Adrenal gland (tissue), 12 donors: ENCODE results near the gene CABYR. TPM values are rescaled to one million over a fixed set of nuclear protein-coding genes. Genes with fewer than 3 reads are reported as not detected.
A peak's percentile ranks its signal among the peaks of the same experiment; 100 is the strongest.

Experiments used
- DNase-seq, 7 donors: peaks; one replicate each; pipeline ENCODE4 v3.0.0-alpha.2; 2019 to 2020
- H3K27ac ChIP-seq, 5 donors: fragments of 200-600 bp; sonication (generic) in 4 of 5; 1 replicate in 3 of 5; 2 replicates in 2 of 5; pipeline versions ENCODE4 v1.5.1 to v1.8.0; 2016 to 2020; ENCODE audit warnings: mild to moderate bottlenecking in 1 of 5
- H3K27me3 ChIP-seq: fragments of 200-600 bp; 2 replicates; pipeline ENCODE4 v1.8.0; 2021
- H3K36me3 ChIP-seq, 2 donors: fragments of 200-600 bp; replicated peaks in 1 of 2; 1 replicate in 1 of 2; 2 replicates in 1 of 2; pipeline versions ENCODE4 v1.5.1 to v1.8.0; 2018 to 2022
- H3K4me1 ChIP-seq, 2 donors: fragments of 200-600 bp; replicated peaks in 1 of 2; 1 replicate in 1 of 2; 2 replicates in 1 of 2; pipeline versions ENCODE4 v1.5.1 to v1.8.0; 2018 to 2021
- H3K4me3 ChIP-seq, 4 donors: fragments of 200-600 bp; sonication (generic) in 3 of 4; one replicate each; pipeline ENCODE4 v1.5.1; 2016 to 2018
- H3K9me3 ChIP-seq, 3 donors: fragments of 200-600 bp; sonication (generic) in 1 of 3; replicated peaks in 1 of 3; 1 replicate in 2 of 3; 2 replicates in 1 of 3; pipeline versions ENCODE4 v1.5.1 to v1.8.0; 2016 to 2021
- POLR2A ChIP-seq, 2 donors: fragments of 450-650 bp; IDR thresholded peaks; one replicate each; pipeline ENCODE4 v1.6.1; 2017; ENCODE audit warnings: antibody characterized with exemption in 2 of 2, mild to moderate bottlenecking in 2 of 2, moderate library complexity in 1 of 2
- WGBS, 4 donors: extraction: QIAGEN DNeasy Blood & Tissue Kit in 2 of 4; methylation state at CpG; one replicate each; pipeline versions ENCODE4 v1.1.5 to v1.1.7; 2013 to 2017; 5-methylcytosine and 5-hydroxymethylcytosine counted together
- intact Hi-C, 2 donors: fragments of 100-400 bp; cut with DNase I; formaldehyde crosslinking; loops; one replicate each; pipeline versions ENCODE4 v1.14.1 to v1.15.0; 2022 to 2023
- polyA plus RNA-seq, 3 donors: library from polyadenylated mRNA; stranded (reverse); fragments of 200-250 nt in 2 of 3; fragments of 350-450 nt in 1 of 3; fragmentation: Illumina TruSeq in 1 of 3; extraction: RNeasy Lipid Tissue Mini Kit (QIAGEN cat#74804) in 1 of 3; gene quantifications; one replicate each; pipeline ENCODE4 v1.2.3, GENCODE V29; 2013 to 2014
- total RNA-seq, 9 donors: library from RNA; depleted of rRNA in 4 of 9; stranded (reverse); fragments of >200 nt in 4 of 9; fragments of 120-200 nt in 1 of 9; fragmentation: NEBNext Ultra II Directional in 1 of 9; extraction: Animal tissue kit (Norgen Biotek cat#: 25700) in 1 of 9; gene quantifications; one replicate each; pipeline versions ENCODE4 v1.1.0 to v1.2.4, GENCODE V29; 2013 to 2023
- TF ChIP-seq, protein P1 (sequence below), 6 experiments: fragments of 450-650 bp in 4 of 6; fragments of 200-600 bp in 2 of 6; sonication (generic) in 1 of 6; IDR thresholded peaks; 1 replicate in 5 of 6; 2 replicates in 1 of 6; pipeline versions ENCODE4 v1.5.1 to v1.8.0; 2016 to 2021; ENCODE audit warnings: antibody characterized with exemption in 6 of 6, mild to moderate bottlenecking in 2 of 6, moderate library complexity in 1 of 6
- donor health status: healthy with polysubstance abuse.
- donor health status: Bipolar disorder and iron deficiency.
- donor health status: DM: yes; HTN: yes; CAD: no.
- donor health status: DM: no; HTN: no; CAD: no.
- donor health status: DM: no; HTN: no; CAD: no.
- donor health status: DM: yes; HTN: yes; CAD: no.

The CABYR gene
- total and polyA plus RNA-seq, 12 donors = 1.1 to 9.6 (median 3.6) TPM

DNA sequence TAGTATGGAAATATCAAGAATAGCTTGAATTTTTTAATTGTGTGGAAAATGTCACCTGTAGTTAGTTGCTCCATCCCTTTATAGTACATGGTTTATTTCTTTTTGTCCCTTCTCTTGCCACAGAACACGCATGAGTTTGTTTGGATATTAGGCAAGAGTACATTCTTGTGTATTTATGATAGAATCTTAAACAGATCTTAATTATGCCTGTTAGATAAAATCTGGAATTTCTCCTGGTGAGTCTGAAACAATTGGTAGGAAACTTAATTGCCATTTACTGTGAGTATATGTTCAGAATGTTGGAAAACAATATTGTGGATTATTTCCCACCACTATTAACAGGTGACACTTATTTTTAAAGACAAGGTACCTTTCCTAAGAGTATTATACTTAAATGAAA lies 30.2 kb upstream of the CABYR start:
- H3K36me3 ChIP-seq = no peaks in the 10 kb centered on the region
- no peaks in the 10 kb centered on the region for H3K27me3 ChIP-seq
- TF ChIP-seq POLR2A (IDR thresholded peaks at IDR 0.05) = no peak
- TF ChIP-seq, protein P1, sequence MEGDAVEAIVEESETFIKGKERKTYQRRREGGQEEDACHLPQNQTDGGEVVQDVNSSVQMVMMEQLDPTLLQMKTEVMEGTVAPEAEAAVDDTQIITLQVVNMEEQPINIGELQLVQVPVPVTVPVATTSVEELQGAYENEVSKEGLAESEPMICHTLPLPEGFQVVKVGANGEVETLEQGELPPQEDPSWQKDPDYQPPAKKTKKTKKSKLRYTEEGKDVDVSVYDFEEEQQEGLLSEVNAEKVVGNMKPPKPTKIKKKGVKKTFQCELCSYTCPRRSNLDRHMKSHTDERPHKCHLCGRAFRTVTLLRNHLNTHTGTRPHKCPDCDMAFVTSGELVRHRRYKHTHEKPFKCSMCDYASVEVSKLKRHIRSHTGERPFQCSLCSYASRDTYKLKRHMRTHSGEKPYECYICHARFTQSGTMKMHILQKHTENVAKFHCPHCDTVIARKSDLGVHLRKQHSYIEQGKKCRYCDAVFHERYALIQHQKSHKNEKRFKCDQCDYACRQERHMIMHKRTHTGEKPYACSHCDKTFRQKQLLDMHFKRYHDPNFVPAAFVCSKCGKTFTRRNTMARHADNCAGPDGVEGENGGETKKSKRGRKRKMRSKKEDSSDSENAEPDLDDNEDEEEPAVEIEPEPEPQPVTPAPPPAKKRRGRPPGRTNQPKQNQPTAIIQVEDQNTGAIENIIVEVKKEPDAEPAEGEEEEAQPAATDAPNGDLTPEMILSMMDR (IDR thresholded peaks at IDR 0.05) = no peak
- no peaks in the 10 kb centered on the region for H3K9me3 ChIP-seq
- intact Hi-C loops = no loop called here
- H3K4me3 ChIP-seq = no peak overlapping the region
- 88 to 100% (median 97%) methylated on average over 1 of the region's 1 CpG for WGBS, 4 donors
- H3K4me1 ChIP-seq = peaks cover 14 to 20% of the 10 kb centered on the region in 2 donors
- DNase-seq = no peak
- H3K27ac ChIP-seq = no peak overlapping the region

DNA sequence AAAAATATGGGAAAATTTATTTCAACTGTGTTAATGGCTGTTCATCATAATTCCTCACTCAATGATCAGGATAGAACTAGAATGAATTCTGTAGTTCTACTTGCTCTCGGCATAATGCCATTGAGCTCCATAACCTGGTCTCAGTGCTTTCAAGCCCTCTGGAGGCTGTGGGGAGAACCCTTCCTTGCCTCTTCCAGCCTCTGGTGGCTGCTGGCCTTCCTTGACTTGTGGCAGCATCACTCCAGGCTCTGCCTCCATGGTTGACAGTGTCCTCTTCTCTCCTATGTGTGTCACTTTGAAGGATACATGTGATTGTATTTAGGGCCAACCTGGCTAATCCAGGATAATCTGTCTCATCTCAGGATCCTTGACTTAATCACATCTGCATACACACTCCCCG lies 26.9 kb upstream of the CABYR start:
- no peaks in the 10 kb centered on the region for H3K9me3 ChIP-seq
- H3K4me3 ChIP-seq = no peak overlapping the region
- no peaks in the 10 kb centered on the region for H3K36me3 ChIP-seq
- no peak for TF ChIP-seq POLR2A (IDR thresholded peaks at IDR 0.05)
- TF ChIP-seq, protein P1 (IDR thresholded peaks at IDR 0.05) = no peak
- 64 to 75% (median 74%) methylated on average over 2 of the region's 2 CpGs for WGBS, 4 donors
- H3K27me3 ChIP-seq = no peaks in the 10 kb centered on the region
- intact Hi-C loops = loop anchor here in 1 of 2 donors (10.0 kb wide), 1 partner anchor 297 kb away; no protein-coding TSS in a partner anchor
- peaks cover 36 to 38% of the 10 kb centered on the region in 2 donors for H3K4me1 ChIP-seq
- DNase-seq = no peak
- H3K27ac ChIP-seq = peak overlapping the region; percentile 76 to 93 (median 83)

DNA sequence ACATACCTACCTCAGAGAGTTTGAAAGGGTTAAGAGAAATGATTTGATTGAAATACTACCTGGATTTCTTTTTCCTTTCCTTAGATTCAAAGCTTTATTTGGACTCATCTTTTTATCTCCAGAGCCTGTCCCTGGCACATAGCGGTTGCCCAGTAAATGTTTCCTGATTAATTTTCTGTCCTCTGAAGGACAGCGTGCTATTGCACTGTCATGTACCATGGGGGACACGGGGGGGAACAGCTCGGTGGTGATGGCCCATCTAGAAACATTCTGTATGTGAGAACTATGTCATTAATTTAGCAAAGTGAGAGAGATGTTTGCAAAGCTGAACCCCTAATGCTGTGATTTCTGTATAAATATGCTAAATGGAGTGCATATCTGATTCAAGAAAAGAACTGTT lies 26.4 kb upstream of the CABYR start:
- Histone ChIP-seq H3K4me3 (peak overlapping the region in 1 of 4 donors; percentile 10), H3K9me3 (no peaks in the 10 kb centered on the region), H3K36me3 (no peaks in the 10 kb centered on the region), H3K4me1 (peaks cover 36 to 38% of the 10 kb centered on the region in 2 donors), H3K27me3 (no peaks in the 10 kb centered on the region), H3K27ac (peak overlapping the region; percentile 76 to 93 (median 83))
- peak in 6 of 7 donors; percentile 38 to 68 (median 48) for DNase-seq
- TF ChIP-seq, protein P1 (IDR thresholded peaks at IDR 0.05) = no peak
- TF ChIP-seq POLR2A (IDR thresholded peaks at IDR 0.05) = no peak
- 32 to 50% (median 42%) methylated on average over 4 of the region's 4 CpGs for WGBS, 4 donors
- intact Hi-C loops = loop anchor here in 1 of 2 donors (10.0 kb wide), 1 partner anchor 298 kb away; no protein-coding TSS in a partner anchor

DNA sequence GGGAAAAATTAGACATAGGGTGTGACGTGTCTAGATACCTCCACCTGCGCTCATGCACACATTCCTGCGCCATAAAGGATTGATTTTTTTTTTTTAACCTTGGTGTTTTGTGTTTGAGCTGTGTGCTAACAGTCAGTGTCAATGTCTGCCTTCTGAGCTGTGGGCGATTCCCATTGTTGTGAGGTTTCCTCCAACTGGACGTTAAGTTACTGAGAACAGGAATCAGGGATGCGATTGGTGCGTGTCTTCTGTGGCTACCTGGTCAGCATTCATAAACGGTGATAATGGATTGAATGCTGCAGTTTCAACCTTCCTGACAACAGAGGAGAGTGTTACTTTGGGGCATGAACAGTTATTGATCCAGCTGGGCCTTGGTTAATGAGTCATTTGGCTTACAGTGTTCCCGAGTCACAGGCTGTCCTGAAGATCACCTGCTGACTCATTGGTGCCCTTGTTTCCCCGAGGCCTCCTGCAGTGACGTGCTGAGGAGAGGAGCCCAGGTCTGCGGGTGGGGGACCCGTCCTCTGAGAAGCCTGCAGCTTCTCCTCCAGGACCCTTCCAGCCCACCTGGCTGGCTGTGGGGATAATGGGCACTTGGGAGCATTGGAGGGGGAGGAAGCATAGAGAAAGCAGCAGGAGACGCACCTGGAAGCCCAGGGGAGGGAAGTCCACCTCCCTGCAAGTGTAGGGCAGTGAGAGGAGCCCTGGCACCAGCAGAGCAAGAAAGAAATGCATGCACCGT lies 25.8 kb upstream of the CABYR start:
- peak; percentile 79 to 92 (median 89) for DNase-seq
- intact Hi-C loops = loop anchor here in 1 of 2 donors (10.0 kb wide), 1 partner anchor 298 kb away; no protein-coding TSS in a partner anchor
- H3K4me3 ChIP-seq = peak overlapping the region in 1 of 4 donors; percentile 10
- WGBS, 4 donors = 36 to 61% (median 42%) methylated on average over 14 to 15 of the region's 15 CpGs
- H3K4me1 ChIP-seq = peaks cover 36 to 38% of the 10 kb centered on the region in 2 donors
- H3K27ac ChIP-seq = peak overlapping the region; percentile 76 to 93 (median 83)
- TF ChIP-seq, protein P1 (IDR thresholded peaks at IDR 0.05) = no peak
- TF ChIP-seq POLR2A (IDR thresholded peaks at IDR 0.05) = peak in 1 of 2 donors; percentile 53
- H3K9me3 ChIP-seq = no peaks in the 10 kb centered on the region
- H3K36me3 ChIP-seq = no peaks in the 10 kb centered on the region
- H3K27me3 ChIP-seq = no peaks in the 10 kb centered on the region
